Mononuclear cell (primary cell): ENCODE results near the gene SH3RF3. TPM values are rescaled to one million over a fixed set of nuclear protein-coding genes. Genes with fewer than 3 reads are reported as not detected.

Source experiments
- H3K27me3 ChIP-seq: 2 replicates; pipeline ENCODE4 v1.6.0; 2011; ENCODE audit warnings: low read length, control low read depth; ENCODE audit not compliant: insufficient read depth
- H3K4me1 ChIP-seq: 2 replicates; pipeline ENCODE4 v1.5.1; 2011; ENCODE audit warnings: mild to moderate bottlenecking, low read length, control low read depth; ENCODE audit not compliant: insufficient read depth
- H3K4me3 ChIP-seq: 2 replicates; pipeline ENCODE4 v1.5.1; 2011; ENCODE audit warnings: mild to moderate bottlenecking, low read length, moderate library complexity
- H3K9me3 ChIP-seq: 2 replicates; pipeline ENCODE4 v1.5.1; 2011; ENCODE audit warnings: low read depth, mild to moderate bottlenecking, control low read depth, low read length
- total RNA-seq: library from RNA; depleted of rRNA; stranded (reverse); fragments of >200 nt; gene quantifications from one replicate; pipeline ENCODE4 v1.2.3, GENCODE V29; 2012

Gene SH3RF3
- total RNA-seq, 1 donor = 2.2 TPM

DNA sequence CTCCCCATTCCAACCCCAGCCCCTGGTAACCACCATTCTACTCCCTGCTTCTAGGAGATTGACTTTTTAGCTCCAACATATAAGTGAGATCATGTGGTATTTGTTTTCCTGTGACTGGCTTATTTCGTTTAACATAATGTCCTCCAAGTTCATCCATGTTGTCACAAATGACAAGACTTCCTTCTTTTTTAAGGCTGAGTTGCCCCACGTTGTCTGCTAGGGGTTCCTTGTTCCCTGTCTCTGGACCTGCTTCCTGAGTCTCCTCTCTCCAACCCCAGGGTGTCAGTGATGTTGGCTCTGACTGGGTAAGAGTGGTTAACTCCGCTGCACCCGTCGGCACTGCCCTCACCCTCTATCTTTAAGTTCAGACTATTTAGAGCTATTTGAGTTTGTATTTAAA, 175.2 kb downstream of the SH3RF3 start:
- Histone ChIP-seq H3K4me1 (no peaks in the 10 kb centered on the region), H3K4me3 (no peak overlapping the region), H3K9me3 (no peaks in the 10 kb centered on the region), H3K27me3 (no peaks in the 10 kb centered on the region)

DNA sequence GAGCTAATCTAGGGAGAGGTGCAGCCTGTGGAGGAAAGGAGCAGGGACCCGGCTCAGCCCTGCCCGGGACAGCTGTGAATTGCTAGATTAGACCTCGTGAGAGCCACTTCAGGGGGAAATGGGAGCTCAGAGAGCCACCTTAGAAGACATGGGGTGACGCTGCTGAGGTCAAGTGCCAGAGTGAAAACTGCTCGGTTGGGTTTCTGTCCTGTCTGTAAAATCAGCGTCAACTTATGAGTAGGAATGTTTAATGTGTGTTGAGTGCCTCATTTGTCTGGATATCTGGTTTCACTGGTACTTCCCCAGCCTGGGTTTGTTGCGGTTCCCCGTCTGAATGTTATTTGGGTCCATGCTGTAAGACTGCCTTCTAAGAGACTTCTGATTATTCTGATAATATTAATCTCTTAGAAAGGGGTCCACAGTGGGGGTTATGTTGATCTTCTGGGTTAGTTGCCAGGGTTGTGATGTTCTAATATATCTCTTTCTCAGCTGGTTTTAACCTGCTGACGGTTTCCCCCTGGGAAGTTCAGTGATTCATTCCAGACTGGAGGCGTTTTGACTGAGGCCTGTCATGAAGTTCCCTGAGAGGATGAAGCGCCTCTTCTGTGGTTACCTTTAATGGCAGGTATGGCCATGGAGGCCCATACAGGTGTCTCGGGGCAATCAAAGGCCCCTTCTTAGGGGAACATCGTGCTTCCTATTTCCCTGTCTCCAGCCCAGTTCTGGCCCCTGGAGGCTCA, 175.9 kb downstream of the SH3RF3 start:
- Histone ChIP-seq H3K4me1 (no peaks in the 10 kb centered on the region), H3K27me3 (no peaks in the 10 kb centered on the region), H3K9me3 (no peaks in the 10 kb centered on the region), H3K4me3 (no peak overlapping the region)

DNA sequence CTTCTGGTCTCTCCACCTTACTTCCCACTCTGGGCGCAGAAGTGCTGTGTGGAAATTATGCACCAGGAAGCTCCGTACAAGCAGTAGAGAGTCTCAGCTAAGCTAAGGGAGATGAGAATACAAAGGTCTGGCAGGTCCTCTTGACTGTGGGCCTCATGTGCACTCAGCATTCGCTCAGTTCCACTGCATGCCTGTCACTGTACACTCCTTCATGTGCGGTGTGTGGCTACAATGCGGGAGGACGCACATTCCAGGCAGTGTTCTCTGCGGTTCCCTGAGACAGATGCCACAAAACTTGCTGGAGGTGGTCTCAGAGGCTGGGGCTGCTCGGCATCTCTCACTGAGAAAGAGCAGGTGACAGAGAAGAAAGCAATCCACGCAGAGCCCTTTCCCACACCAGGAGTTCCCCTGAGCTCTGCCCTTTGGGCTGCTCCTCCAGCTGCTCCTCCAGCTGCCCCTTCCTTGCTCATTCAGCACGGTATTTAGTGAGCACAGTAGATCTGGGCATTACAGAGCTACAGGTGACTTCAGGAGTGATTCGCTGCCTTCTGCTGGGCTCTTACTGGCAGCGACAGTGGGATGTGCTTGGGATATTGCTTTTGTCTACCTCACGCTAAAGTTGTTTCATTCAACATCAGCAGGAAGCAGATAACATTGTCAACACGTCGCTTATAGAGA, 176.6 kb downstream of the SH3RF3 start:
- no peaks in the 10 kb centered on the region for H3K4me1 ChIP-seq
- H3K4me3 ChIP-seq = no peak overlapping the region
- H3K9me3 ChIP-seq = no peaks in the 10 kb centered on the region
- H3K27me3 ChIP-seq = no peaks in the 10 kb centered on the region

DNA sequence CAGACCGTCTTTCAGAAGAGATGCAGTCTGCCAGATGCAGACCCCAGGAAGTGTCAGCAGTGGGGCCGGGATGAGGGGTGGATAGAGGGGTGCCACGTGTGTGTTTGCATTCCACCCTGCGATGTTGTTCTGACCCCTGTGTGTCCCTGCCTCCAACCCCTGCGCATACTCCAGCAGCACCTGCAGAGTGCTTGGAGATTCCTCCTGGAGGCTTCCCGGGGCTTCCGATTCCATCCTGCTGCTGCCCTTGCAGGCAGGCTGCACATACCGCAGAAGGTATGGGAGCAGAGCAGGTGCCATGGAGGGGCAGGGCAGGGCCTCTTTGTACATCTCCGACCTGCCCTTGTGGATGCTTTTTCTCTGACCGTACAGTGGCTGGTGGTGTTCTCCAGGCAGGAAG, 177.2 kb downstream of the SH3RF3 start:
- H3K4me3 ChIP-seq = no peak overlapping the region

DNA sequence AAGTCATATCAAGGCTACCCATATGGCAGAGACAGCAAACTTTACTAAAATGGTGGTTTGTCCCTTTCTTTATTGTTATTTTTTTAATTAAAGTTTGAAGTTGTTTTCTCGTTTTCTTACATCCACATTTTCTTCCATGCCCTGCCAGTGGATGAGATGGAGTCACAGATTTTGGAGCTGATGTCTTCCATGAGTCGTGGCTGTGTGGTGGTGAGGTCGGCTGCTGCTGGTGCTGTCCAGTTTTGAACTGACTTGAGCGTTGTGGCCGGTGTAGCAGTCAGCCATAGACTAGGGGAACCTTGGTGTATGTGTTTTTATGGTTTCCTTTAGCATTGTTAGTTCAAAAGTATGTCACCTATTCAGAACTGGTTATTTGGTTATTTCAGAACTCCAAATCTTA, 182.8 kb downstream of the SH3RF3 start:
- Histone ChIP-seq H3K4me1 (no peaks in the 10 kb centered on the region), H3K4me3 (no peak overlapping the region)

More for the DNA sequence above, 177.2 kb downstream of the SH3RF3 start:
- Histone ChIP-seq H3K9me3 (no peaks in the 10 kb centered on the region), H3K27me3 (no peaks in the 10 kb centered on the region), H3K4me1 (no peaks in the 10 kb centered on the region)

GRCh38 chr2:109312902-109313301, 183.9 kb downstream of the SH3RF3 start:
- Histone ChIP-seq H3K27me3 (no peaks in the 10 kb centered on the region), H3K4me3 (no peak overlapping the region), H3K4me1 (no peaks in the 10 kb centered on the region), H3K9me3 (no peaks in the 10 kb centered on the region)

More for the DNA sequence above, 182.8 kb downstream of the SH3RF3 start:
- no peaks in the 10 kb centered on the region for H3K9me3 ChIP-seq
- no peaks in the 10 kb centered on the region for H3K27me3 ChIP-seq

GRCh38 chr2:109313343-109313742, 184.3 kb downstream of the SH3RF3 start:
- no peaks in the 10 kb centered on the region for H3K4me1 ChIP-seq
- H3K9me3 ChIP-seq = no peaks in the 10 kb centered on the region
- H3K4me3 ChIP-seq = no peak overlapping the region
- no peaks in the 10 kb centered on the region for H3K27me3 ChIP-seq

DNA sequence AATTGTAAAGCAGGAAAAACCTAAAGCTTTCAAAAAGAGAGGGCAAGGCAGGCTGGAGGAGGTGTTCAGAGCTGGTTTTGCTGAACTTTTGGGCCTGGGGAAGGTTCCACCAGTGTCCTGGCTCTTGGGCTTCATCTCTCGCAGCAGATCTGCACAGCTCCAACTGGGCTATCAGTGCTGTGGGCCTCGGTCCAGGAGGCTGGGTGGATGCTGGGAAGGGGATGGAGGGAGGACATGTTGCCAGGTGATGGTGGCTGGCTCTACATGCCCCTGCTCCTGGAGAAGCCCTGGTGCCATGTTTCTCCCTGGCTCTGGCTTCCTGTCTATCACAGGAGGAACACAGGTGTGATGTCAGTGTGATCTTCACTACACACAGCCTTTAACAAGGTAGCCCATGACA, 187.1 kb downstream of the SH3RF3 start:
- Histone ChIP-seq H3K4me1 (peaks cover 10% of the 10 kb centered on the region), H3K27me3 (no peaks in the 10 kb centered on the region), H3K4me3 (no peak overlapping the region), H3K9me3 (no peaks in the 10 kb centered on the region)

DNA sequence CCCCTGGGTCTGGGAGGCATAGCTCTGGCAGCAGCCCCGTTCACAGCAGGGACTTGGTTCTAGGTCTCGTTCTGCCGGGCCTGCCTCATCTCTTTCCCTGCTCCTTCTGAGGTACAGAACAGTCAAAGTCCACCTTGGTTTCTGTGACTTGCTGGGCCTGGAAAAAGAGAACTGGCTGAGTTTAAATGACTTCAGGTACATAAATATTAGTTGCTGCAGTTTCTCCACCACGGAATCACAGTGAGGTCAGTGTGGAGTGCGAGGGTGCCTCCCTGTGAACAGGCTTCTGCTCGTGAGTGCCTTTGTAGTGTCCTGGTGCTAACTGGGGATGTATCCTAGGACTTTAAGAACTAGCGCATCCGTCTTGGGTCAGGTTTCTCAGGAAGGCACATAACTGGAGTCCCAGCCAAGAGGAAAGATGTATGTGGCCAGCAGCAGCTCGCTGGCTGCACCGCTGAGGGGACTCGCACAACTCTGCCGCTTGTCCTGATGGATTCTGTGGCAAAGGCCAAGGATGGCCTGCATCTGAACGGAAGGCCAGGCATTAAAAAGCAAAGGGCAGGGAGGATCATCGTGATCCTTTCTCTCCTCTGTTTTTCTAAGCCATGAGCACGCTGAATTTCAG, 188.6 kb downstream of the SH3RF3 start:
- H3K9me3 ChIP-seq = no peaks in the 10 kb centered on the region
- H3K27me3 ChIP-seq = no peaks in the 10 kb centered on the region
- H3K4me1 ChIP-seq = peaks cover 10% of the 10 kb centered on the region
- H3K4me3 ChIP-seq = no peak overlapping the region

DNA sequence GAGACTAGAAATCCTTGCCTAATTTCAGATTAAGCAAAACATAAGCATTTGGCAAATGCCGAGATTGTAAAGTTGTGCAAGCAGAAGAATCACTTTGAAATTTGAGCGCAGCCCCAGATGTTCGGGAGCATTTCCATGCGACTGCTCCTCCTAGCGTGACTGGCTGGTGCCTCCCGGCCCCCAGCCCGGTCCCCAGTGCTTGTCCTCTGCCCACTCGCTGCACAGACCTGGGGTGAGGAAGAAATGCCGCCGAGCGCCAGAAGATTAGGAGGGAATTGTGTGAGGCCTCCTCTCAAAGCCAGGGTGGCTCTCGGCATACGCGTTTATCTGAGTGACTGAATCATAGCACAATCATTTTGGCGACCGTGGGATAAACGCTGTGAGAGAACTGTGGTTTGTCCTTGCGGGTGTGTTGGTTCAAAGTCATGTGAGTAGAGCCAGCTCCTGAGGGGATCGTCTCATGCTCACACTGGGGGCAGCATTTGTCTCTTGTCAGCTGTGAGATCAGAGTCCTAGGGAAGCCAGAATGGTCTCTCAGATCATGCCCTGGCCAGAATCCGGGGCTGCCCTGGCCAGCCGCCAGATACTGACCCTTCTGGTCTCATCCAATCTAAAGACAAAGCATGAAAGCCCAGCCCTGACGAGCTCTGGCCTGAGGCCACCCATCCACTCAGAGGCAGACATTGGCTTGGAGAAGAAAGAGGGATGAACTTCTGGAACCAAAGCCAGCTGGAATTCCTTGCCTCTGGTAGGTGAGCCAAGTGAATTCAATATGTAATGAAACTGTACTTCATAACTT, 189.3 kb downstream of the SH3RF3 start:
- peaks cover 10% of the 10 kb centered on the region for H3K4me1 ChIP-seq
- no peak overlapping the region for H3K4me3 ChIP-seq
- H3K27me3 ChIP-seq = no peaks in the 10 kb centered on the region
- no peaks in the 10 kb centered on the region for H3K9me3 ChIP-seq

DNA sequence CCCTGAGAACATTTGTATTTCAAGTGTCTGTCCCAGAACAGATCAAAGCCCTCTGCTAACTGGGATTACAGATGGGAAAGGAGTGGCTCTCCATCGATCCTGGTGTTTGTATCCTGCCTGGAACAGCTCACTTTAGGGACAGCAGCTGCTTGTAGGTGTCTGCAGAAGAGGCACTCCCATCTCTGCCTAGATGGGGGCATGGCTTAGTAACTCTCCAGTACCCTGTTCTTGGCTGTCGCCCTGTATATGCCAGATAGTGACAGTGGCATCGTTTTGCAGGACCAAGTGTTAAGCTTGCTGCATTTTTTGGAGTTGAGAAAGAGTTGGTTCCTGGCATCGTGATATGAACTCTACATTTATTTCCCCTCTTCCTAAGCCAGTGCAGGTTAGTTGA, 189.9 kb downstream of the SH3RF3 start:
- no peaks in the 10 kb centered on the region for H3K27me3 ChIP-seq
- no peaks in the 10 kb centered on the region for H3K9me3 ChIP-seq
- H3K4me1 ChIP-seq = peaks cover 10% of the 10 kb centered on the region
- H3K4me3 ChIP-seq = no peak overlapping the region

DNA sequence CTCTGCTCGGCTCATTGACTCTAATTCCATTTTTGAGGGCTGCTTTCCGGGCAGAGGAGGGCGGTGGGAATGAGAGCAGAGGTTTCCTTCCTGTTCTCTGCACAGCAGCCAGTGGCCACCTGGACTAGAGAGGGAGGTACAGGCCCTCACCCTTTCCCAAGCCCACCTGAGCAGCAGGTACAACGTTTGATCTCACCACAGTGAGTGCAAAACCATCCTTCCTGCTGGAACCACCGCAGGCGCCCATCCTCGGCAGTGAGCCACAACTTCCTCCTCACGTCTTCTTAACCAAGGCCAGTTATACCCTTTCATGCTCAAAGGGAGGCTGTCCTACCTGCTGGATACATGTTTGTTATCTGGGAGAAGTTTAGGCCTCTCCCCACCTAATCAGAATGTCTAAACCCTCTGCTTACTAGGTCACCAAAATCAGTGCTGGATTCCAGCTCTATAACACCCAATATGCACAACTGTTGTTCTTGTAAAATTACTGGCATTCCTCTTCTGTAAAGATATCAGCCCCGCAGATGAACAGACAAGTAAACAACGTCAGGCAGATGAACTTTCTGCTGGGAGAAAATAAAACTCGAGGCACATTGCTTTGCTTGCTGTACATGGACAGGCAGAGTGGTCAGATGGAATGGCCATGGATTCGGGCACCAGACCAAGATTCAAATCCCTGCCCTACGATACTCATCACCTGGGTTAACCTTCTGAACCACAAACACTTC, 191.4 kb downstream of the SH3RF3 start:
- no peak overlapping the region for H3K4me3 ChIP-seq
- peaks cover 10% of the 10 kb centered on the region for H3K4me1 ChIP-seq
- H3K9me3 ChIP-seq = no peaks in the 10 kb centered on the region
- no peaks in the 10 kb centered on the region for H3K27me3 ChIP-seq

- H3K27me3 ChIP-seq = no peaks in the 10 kb centered on the region
- peaks cover 10% of the 10 kb centered on the region for H3K4me1 ChIP-seq
- H3K9me3 ChIP-seq = no peaks in the 10 kb centered on the region
- no peak overlapping the region for H3K4me3 ChIP-seq
Observed at GRCh38 chr2:109321570-109321969, 192.6 kb downstream of the SH3RF3 start.

DNA sequence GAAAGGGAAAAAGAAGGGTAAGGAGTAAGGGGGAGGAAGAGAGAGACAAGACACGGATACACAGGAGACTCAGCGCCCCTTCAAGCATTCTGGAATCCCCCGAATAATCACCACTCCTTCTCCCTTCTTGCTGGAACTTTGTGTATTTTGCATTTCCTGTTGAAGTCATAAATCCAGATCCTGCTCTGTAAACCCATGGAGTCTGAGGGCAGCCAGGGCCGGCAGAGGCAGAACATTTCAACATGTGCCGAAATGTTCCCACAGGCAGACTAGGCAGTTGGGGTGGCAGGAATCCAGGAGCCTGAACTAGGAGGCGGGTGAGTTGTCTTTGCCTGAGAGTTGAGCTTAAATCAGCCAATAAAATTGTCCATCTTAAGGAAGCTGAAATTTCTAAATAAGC, 193.1 kb downstream of the SH3RF3 start:
- Histone ChIP-seq H3K4me1 (peaks cover 10% of the 10 kb centered on the region), H3K9me3 (no peaks in the 10 kb centered on the region), H3K4me3 (no peak overlapping the region), H3K27me3 (no peaks in the 10 kb centered on the region)
